Measurements from ENCODE around the gene PICK1. TPM values are rescaled to one million over a fixed set of nuclear protein-coding genes. Genes with fewer than 3 reads are reported as not detected.

Gene PICK1
- total and polyA plus RNA-seq, 2 of the 8 experiments (the other 6 are each of a cell fraction or from before 2014, with no cell fraction given), result 20.4 to 22.9 TPM

DNA sequence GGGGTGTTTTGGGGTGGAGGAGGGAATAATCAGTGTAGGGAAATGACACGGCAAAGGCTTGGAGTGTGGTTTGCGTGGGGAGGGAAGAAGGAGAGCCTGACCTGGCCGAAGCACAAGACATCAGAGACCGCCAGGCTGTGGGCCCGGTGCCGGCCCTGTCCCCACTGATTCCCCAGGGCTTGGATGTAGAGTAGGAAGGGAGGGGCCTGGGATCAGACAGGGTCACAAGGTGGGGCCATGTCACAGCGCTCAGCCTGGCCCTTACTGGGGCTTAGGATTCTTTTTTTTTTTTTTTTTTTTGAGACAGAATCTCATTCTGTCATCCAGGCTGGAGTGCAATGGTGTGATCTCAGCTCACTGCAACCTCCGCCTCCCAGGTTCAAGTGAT is 9.8 kb downstream of the PICK1 start (continued):
- TF ChIP-seq, protein P1, sequence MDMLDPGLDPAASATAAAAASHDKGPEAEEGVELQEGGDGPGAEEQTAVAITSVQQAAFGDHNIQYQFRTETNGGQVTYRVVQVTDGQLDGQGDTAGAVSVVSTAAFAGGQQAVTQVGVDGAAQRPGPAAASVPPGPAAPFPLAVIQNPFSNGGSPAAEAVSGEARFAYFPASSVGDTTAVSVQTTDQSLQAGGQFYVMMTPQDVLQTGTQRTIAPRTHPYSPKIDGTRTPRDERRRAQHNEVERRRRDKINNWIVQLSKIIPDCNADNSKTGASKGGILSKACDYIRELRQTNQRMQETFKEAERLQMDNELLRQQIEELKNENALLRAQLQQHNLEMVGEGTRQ (IDR thresholded peaks at IDR 0.05; ENCODE audit: low read length), result no peak
- TF ChIP-seq RBBP5 (IDR thresholded peaks at IDR 0.05; ENCODE audit: borderline replicate concordance, low read depth, low read length) (no peak), PHF8 (conservative IDR thresholded peaks at IDR 0.05; ENCODE audit: low read depth, low read length) (no peak), TAF1 (IDR thresholded peaks at IDR 0.05; ENCODE audit: low read depth, low read length) (no peak), SP2 (IDR thresholded peaks at IDR 0.05; ENCODE audit: low read length) (no peak), GTF2F1 (IDR thresholded peaks at IDR 0.05; ENCODE audit: borderline replicate concordance, low read depth, low read length) (no peak), JUND (IDR thresholded peaks at IDR 0.05; ENCODE audit: low read length) (no peak), SP4 (IDR thresholded peaks at IDR 0.05; ENCODE audit: low read length) (no peak), TBP (IDR thresholded peaks at IDR 0.05; ENCODE audit: low read depth, low read length) (no peak)
- TF ChIP-seq, protein P2, sequence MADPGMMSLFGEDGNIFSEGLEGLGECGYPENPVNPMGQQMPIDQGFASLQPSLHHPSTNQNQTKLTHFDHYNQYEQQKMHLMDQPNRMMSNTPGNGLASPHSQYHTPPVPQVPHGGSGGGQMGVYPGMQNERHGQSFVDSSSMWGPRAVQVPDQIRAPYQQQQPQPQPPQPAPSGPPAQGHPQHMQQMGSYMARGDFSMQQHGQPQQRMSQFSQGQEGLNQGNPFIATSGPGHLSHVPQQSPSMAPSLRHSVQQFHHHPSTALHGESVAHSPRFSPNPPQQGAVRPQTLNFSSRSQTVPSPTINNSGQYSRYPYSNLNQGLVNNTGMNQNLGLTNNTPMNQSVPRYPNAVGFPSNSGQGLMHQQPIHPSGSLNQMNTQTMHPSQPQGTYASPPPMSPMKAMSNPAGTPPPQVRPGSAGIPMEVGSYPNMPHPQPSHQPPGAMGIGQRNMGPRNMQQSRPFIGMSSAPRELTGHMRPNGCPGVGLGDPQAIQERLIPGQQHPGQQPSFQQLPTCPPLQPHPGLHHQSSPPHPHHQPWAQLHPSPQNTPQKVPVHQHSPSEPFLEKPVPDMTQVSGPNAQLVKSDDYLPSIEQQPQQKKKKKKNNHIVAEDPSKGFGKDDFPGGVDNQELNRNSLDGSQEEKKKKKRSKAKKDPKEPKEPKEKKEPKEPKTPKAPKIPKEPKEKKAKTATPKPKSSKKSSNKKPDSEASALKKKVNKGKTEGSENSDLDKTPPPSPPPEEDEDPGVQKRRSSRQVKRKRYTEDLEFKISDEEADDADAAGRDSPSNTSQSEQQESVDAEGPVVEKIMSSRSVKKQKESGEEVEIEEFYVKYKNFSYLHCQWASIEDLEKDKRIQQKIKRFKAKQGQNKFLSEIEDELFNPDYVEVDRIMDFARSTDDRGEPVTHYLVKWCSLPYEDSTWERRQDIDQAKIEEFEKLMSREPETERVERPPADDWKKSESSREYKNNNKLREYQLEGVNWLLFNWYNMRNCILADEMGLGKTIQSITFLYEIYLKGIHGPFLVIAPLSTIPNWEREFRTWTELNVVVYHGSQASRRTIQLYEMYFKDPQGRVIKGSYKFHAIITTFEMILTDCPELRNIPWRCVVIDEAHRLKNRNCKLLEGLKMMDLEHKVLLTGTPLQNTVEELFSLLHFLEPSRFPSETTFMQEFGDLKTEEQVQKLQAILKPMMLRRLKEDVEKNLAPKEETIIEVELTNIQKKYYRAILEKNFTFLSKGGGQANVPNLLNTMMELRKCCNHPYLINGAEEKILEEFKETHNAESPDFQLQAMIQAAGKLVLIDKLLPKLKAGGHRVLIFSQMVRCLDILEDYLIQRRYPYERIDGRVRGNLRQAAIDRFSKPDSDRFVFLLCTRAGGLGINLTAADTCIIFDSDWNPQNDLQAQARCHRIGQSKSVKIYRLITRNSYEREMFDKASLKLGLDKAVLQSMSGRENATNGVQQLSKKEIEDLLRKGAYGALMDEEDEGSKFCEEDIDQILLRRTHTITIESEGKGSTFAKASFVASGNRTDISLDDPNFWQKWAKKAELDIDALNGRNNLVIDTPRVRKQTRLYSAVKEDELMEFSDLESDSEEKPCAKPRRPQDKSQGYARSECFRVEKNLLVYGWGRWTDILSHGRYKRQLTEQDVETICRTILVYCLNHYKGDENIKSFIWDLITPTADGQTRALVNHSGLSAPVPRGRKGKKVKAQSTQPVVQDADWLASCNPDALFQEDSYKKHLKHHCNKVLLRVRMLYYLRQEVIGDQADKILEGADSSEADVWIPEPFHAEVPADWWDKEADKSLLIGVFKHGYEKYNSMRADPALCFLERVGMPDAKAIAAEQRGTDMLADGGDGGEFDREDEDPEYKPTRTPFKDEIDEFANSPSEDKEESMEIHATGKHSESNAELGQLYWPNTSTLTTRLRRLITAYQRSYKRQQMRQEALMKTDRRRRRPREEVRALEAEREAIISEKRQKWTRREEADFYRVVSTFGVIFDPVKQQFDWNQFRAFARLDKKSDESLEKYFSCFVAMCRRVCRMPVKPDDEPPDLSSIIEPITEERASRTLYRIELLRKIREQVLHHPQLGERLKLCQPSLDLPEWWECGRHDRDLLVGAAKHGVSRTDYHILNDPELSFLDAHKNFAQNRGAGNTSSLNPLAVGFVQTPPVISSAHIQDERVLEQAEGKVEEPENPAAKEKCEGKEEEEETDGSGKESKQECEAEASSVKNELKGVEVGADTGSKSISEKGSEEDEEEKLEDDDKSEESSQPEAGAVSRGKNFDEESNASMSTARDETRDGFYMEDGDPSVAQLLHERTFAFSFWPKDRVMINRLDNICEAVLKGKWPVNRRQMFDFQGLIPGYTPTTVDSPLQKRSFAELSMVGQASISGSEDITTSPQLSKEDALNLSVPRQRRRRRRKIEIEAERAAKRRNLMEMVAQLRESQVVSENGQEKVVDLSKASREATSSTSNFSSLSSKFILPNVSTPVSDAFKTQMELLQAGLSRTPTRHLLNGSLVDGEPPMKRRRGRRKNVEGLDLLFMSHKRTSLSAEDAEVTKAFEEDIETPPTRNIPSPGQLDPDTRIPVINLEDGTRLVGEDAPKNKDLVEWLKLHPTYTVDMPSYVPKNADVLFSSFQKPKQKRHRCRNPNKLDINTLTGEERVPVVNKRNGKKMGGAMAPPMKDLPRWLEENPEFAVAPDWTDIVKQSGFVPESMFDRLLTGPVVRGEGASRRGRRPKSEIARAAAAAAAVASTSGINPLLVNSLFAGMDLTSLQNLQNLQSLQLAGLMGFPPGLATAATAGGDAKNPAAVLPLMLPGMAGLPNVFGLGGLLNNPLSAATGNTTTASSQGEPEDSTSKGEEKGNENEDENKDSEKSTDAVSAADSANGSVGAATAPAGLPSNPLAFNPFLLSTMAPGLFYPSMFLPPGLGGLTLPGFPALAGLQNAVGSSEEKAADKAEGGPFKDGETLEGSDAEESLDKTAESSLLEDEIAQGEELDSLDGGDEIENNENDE (IDR thresholded peaks at IDR 0.05; ENCODE audit: insufficient replicate concordance, low read length), result no peak
